Osteoblast (primary cell): ENCODE measurements around the gene SEC31A. TPM values are rescaled to one million over a fixed set of nuclear protein-coding genes. Genes with fewer than 3 reads are reported as not detected.

Experiments
- DNase-seq: peaks from one replicate; pipeline ENCODE4 v3.0.0; 2011; ENCODE audit warnings: low spot score, mixed read lengths; ENCODE audit not compliant: insufficient read length; ENCODE audit errors: missing footprints
- H2AFZ ChIP-seq: 2 replicates; pipeline ENCODE4 v1.6.0; 2011; ENCODE audit warnings: mild to moderate bottlenecking, low read length
- H3K27ac ChIP-seq: 2 replicates; pipeline ENCODE4 v1.5.1; 2011; ENCODE audit warnings: mild to moderate bottlenecking, low read depth, low read length, moderate library complexity
- H3K27me3 ChIP-seq: 2 replicates; pipeline ENCODE4 v1.6.0; 2012; ENCODE audit warnings: mild to moderate bottlenecking, control low read depth, inconsistent platforms, low read length, moderate library complexity; ENCODE audit not compliant: insufficient read depth
- H3K36me3 ChIP-seq: 2 replicates; pipeline ENCODE4 v1.5.1; 2011; ENCODE audit warnings: mild to moderate bottlenecking, low read length, control low read depth, moderate library complexity; ENCODE audit not compliant: insufficient read depth
- H3K4me1 ChIP-seq: 2 replicates; pipeline ENCODE4 v1.5.1; 2011; ENCODE audit warnings: mild to moderate bottlenecking, low read length, control low read depth, moderate library complexity; ENCODE audit not compliant: insufficient read depth
- H3K4me2 ChIP-seq: 2 replicates; pipeline ENCODE4 v1.6.0; 2011; ENCODE audit warnings: mild to moderate bottlenecking, low read length; ENCODE audit not compliant: insufficient read depth
- H3K4me3 ChIP-seq: fragments of 200-600 bp; sonication (generic); 3 replicates; pipeline ENCODE4 v1.5.1; 2012; ENCODE audit warnings: mild to moderate bottlenecking, low read length, inconsistent platforms; ENCODE audit not compliant: insufficient read depth
- H3K79me2 ChIP-seq: 2 replicates; pipeline ENCODE4 v1.6.0; 2012; ENCODE audit warnings: mild to moderate bottlenecking, low read length, control low read depth, inconsistent platforms; ENCODE audit not compliant: insufficient read depth
- H3K9me3 ChIP-seq: 2 replicates; pipeline ENCODE4 v1.5.1; 2011; ENCODE audit warnings: low read depth, low read length, control low read depth
- H4K20me1 ChIP-seq: 2 replicates; pipeline ENCODE4 v1.6.0; 2012; ENCODE audit warnings: mild to moderate bottlenecking, low read length, control low read depth; ENCODE audit not compliant: insufficient read depth
- CTCF ChIP-seq: IDR thresholded peaks from 2 replicates; pipeline ENCODE4 v1.5.1; 2011; ENCODE audit warnings: mild to moderate bottlenecking, low read depth, low read length, moderate library complexity; ENCODE audit errors: extremely low read depth
- total RNA-seq: library from RNA; depleted of rRNA; stranded (reverse); fragments of >200 nt; gene quantifications from 2 replicates; pipeline ENCODE4 v1.2.3, GENCODE V29; 2012

Gene SEC31A
- total RNA-seq, 1 donor = 487 TPM

GRCh38 chr4:82852751-82853285 is 38.1 kb downstream of the SEC31A start:
- no peak overlapping the region for H2AFZ ChIP-seq
- H3K9me3 ChIP-seq = no peaks in the 10 kb centered on the region
- H3K4me2 ChIP-seq = no peak overlapping the region
- TF ChIP-seq CTCF = no peak
- H4K20me1 ChIP-seq = peaks cover 25% of the 10 kb centered on the region
- no peak for DNase-seq
- H3K27me3 ChIP-seq = no peaks in the 10 kb centered on the region
- H3K4me1 ChIP-seq = no peaks in the 10 kb centered on the region
- no peak overlapping the region for H3K4me3 ChIP-seq
- no peak overlapping the region for H3K27ac ChIP-seq
- peaks cover 96% of the 10 kb centered on the region for H3K36me3 ChIP-seq
- peaks cover 52% of the 10 kb centered on the region for H3K79me2 ChIP-seq

GRCh38 chr4:82851885-82852750 is 38.8 kb downstream of the SEC31A start:
- H2AFZ ChIP-seq = no peak overlapping the region
- peak; percentile 43 for TF ChIP-seq CTCF
- H3K27me3 ChIP-seq = no peaks in the 10 kb centered on the region
- peaks cover 51% of the 10 kb centered on the region for H3K79me2 ChIP-seq
- no peaks in the 10 kb centered on the region for H3K9me3 ChIP-seq
- DNase-seq = no peak
- peak overlapping the region; percentile 22 for H3K27ac ChIP-seq
- no peaks in the 10 kb centered on the region for H3K4me1 ChIP-seq
- H3K4me3 ChIP-seq = no peak overlapping the region
- H3K36me3 ChIP-seq = peaks cover 96% of the 10 kb centered on the region
- H4K20me1 ChIP-seq = peaks cover 27% of the 10 kb centered on the region
- H3K4me2 ChIP-seq = no peak overlapping the region

- DNase-seq = no peak
- Histone ChIP-seq H3K9me3 (no peaks in the 10 kb centered on the region), H3K27ac (no peak overlapping the region), H3K27me3 (no peaks in the 10 kb centered on the region), H3K4me2 (no peak overlapping the region), H3K79me2 (peaks cover 51% of the 10 kb centered on the region), H2AFZ (no peak overlapping the region), H3K4me1 (no peaks in the 10 kb centered on the region), H4K20me1 (peaks cover 29% of the 10 kb centered on the region), H3K36me3 (peaks cover 96% of the 10 kb centered on the region), H3K4me3 (no peak overlapping the region)
- no peak for TF ChIP-seq CTCF
Measured at GRCh38 chr4:82851318-82851717, 39.6 kb downstream of the SEC31A start.

- Histone ChIP-seq H3K36me3 (peaks cover 95% of the 10 kb centered on the region), H3K27me3 (no peaks in the 10 kb centered on the region), H3K79me2 (peaks cover 49% of the 10 kb centered on the region), H2AFZ (no peak overlapping the region), H3K27ac (no peak overlapping the region), H4K20me1 (peaks cover 29% of the 10 kb centered on the region), H3K4me2 (no peak overlapping the region), H3K4me1 (no peaks in the 10 kb centered on the region), H3K9me3 (no peaks in the 10 kb centered on the region), H3K4me3 (no peak overlapping the region)
- TF ChIP-seq CTCF = no peak
- no peak for DNase-seq
Measured at GRCh38 chr4:82850684-82851083, 40.3 kb downstream of the SEC31A start.
